SH-SY5Y (cell line): ENCODE data around the gene PLEKHF1.

Experiments used
- GATA2 ChIP-seq: IDR thresholded peaks from 2 replicates; pipeline ENCODE4 v1.6.1; 2011; ENCODE audit warnings: mild to moderate bottlenecking, low read depth, low read length
- GATA3 ChIP-seq: IDR thresholded peaks from 2 replicates; pipeline ENCODE4 v1.6.1; 2011; ENCODE audit warnings: low read depth, mild to moderate bottlenecking, low read length, moderate library complexity

Gene PLEKHF1

DNA sequence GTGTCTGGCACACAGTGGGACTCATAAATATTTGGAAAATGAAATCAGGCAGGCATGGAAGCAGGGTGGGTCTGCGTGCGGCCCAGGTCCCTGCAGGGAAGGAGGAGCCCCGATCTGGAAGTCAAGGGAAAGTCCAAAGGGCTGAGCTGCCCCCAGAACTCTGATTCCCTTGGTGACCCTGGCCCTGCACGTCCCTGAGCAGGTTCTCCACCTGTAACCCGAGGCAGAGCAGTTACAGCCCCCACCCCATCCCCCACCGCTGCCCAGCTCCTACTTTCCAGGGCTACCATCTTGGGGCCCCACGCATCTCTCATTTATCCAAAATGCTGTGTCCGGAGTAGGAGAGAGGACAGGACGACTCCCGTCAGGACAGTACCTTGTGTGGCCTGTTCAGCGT, 2.1 kb downstream of the PLEKHF1 start:
- TF ChIP-seq GATA2 (no peak), GATA3 (no peak)

DNA sequence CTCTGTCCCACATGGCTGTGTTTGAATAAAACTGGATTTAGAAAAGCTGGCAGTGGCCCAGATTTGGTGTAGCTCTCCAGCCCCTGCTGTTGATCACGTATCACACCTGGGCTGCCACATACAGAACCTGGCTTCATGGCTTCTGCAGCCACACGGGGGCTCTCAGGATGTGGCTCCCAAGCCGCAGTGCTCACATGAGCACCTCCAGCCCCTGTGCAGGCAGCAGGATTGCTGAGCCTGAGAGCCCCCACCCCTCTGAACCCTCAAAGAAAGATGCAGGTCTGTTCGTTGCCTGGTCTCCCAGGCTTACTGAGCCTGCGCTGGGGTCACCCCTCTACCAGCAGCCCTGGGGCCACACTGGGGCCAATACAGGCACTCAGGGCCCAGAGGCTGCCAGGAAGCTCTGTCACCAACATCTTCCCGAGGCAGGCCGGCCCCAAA, 2.7 kb downstream of the PLEKHF1 start:
- TF ChIP-seq GATA3 (no peak), GATA2 (no peak)

DNA sequence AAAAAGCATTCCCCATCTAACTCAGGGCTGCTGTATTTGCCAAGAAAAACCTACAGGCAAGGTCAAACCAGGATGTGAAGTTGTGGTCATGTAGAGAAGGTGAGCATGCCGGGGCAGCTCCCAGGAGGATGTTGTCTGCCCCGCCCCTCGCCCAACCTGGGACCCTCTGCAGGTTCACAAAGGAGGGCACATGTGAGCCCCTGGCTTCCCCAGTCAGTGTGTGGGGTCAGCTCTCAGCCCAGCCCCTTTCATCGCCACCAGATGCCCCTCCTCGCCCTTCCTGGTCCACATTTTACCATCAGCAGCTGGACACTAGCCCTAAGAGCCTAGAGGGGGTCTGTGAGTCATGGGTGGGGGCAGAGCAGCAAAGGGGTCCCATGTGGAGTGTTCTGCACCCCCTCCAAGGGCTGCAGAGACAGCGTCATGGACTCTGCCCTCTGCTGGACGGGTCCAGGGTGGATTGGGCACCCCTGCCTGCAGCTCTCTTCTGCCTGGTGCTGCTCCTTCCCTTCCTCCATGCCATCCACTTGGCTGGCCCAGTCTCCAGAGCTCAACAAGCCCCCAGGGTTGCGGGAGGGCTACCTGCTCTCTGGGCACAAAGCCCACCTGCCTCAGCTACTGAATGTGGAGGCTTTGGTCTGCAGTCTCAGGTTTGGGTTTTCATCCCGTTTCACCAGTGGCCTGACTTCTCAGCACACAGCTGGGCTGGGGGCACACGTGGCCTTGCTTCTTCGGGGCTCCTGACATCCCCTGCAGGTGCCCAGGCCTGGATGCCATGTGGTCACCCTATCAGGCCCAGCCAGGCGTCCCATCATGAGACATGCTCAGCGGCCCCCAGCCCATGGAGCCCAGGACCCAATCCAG, 3.7 kb downstream of the PLEKHF1 start:
- TF ChIP-seq GATA2 (no peak), GATA3 (no peak)

DNA sequence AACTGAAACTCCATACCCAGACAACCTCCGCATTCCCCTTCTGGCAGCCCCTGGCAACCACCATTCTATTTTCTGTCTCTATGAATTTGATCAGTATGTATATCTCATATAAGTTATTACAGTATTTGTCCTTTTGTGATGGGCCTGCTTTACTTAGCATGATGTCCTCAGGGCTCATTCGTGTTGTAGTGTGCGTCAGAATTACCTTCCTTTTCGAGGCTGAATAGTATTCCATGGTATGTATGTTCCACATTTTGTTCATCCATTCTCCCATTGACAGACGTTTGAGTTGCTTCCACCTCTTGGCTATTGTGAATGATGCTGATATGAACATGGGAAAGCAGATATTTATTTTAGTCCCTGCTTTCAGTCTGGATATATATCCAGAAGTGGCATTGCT, 5.0 kb downstream of the PLEKHF1 start:
- TF ChIP-seq GATA2 (no peak), GATA3 (no peak)

DNA sequence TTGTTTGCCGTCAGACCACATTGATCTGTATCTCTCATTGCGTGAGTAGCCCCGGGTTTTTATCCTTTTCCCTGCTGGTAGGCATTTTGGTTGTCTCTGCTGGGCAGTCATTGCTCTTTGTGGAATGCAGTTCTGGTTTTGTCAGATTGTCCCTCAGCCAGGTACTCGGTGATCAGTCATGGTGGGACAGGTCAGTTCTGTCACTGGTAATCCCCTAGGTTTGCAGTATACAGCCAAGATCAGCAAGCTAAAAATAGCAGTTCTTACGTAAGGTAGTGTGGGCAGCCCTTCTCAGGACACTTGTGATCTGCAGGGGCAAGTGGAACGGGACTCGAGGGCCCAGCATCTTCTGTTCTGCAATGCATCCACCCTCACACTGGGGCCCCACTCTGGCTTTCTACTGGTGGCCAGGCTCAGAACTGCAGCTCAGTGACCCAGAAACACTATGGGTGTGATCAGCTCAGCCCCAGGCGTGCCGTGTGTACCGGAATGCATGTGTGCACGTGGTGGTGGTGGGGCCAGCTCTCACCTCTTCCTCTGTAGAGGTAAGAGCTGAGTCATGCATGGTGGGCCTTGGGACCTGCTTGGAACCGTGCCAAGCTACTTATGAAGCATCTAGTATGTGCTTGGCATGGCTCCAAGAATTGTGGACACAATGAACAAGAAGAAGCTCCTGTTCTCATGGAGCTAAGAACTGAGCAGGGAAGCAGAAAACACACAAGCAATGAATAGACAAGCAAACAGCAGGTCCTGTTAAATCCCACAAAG, 6.3 kb downstream of the PLEKHF1 start:
- TF ChIP-seq GATA3 (no peak), GATA2 (no peak)

DNA sequence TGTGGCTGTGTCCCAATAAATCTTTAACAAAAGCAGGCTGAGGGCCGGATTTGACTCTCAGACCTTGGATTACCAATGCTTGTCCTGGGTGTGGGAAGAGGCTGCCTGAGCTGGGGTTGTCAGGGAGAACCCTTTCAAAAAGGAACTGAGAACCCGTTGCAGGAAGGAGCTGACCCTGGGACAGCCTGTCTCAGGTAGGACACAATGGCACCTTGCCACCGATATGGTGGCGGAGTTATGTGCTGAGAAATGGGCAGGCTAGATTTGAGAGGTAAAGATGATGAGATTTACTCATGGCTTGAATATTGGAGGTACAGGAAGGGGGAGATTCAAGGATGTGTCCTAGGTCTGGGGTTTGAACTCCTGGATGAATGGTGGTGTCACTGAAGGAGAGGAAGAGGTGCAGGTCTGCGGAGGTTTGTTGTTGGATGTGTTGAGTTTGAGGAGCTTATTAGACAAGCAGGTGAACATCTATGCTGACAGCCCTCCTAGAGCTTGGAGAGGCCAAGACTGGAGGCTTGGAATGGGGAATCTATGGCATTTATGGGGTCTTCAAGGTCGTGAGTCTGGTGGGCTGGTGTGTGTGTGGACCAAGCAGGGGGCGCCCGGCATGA, 7.2 kb downstream of the PLEKHF1 start:
- TF ChIP-seq GATA2 (no peak), GATA3 (no peak)

DNA sequence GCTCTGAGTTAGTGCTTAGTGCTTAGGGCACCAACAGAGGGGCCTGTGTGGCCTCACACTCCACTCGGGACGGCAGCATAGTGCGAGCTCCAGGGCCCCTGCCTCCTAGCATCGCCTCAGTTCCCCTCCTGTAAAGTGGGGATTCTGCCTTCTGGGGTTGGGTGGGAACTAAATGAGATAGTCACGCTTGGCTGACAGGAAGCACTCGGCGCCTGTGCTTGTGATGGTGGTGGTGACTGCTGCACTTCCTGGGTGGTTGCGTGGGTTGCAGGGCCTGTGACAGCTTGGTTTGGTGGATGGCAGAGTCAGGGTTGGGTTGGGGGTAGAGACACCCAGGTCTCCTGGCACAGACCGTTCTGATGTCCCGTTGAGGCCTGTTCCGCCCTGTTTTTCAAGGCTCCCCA, 7.7 kb downstream of the PLEKHF1 start:
- no peak for TF ChIP-seq GATA2
- TF ChIP-seq GATA3 = no peak

GRCh38 chr19:29673451-29674371, 8.4 kb downstream of the PLEKHF1 start:
- no peak for TF ChIP-seq GATA3
- no peak for TF ChIP-seq GATA2

GRCh38 chr19:29674374-29675119, 9.3 kb downstream of the PLEKHF1 start:
- TF ChIP-seq GATA3 (no peak), GATA2 (no peak)

- no peak for TF ChIP-seq GATA3
- TF ChIP-seq GATA2 = no peak
Observed at GRCh38 chr19:29675120-29675649, 9.9 kb downstream of the PLEKHF1 start.

- TF ChIP-seq GATA2 = no peak
- no peak for TF ChIP-seq GATA3
Observed at GRCh38 chr19:29675650-29676186, 10.5 kb downstream of the PLEKHF1 start.

DNA sequence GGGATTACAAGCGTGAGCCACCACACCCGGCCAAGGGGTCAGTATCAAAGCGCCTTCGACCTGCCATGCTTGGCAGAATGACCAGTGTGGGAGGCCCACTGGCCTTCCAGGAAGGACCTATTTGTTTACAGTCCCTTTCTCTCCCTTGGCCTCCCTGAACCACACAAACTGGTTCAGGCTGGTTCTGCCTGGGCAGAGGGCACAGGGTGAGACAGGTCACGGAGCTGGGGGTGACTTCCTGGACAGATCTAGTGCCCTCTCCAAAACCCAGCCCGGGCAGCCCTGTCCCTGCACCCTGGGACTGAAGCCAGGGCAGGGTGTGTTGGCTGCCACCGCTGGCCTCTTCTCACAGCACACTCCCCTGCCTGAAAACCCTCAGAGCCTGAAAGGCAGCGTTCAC, 11.3 kb downstream of the PLEKHF1 start:
- TF ChIP-seq GATA2 = no peak
- TF ChIP-seq GATA3 = no peak
